Measurements from ENCODE around the gene KRT16.

- TF ChIP-seq POLR2AphosphoS5 (IDR thresholded peaks at IDR 0.05; ENCODE audit: low read depth, low read length) = no peak
- no peak for TF ChIP-seq POLR2A (IDR thresholded peaks at IDR 0.05; ENCODE audit: low read depth, low read length)
These were observed 20.0 kb upstream of the KRT16 start for GRCh38 chr17:41632482-41633105.
